Ascending aorta (tissue), 2 donors: ENCODE data around the gene CHTF8. TPM values are rescaled to one million over a fixed set of nuclear protein-coding genes. Genes with fewer than 3 reads are reported as not detected.

Experiments
- DNase-seq, 2 donors: peaks; one replicate each; pipeline ENCODE4 v3.0.0-alpha.2; 2019; ENCODE audit warnings: low spot score in 2 of 2
- H3K27ac ChIP-seq, 2 donors: fragments of 200-600 bp; sonication (generic); one replicate each; pipeline ENCODE4 v1.5.1; 2016 to 2017; ENCODE audit warnings: mild to moderate bottlenecking in 1 of 2
- H3K27me3 ChIP-seq: fragments of 200-600 bp; sonication (generic); one replicate; pipeline ENCODE4 v1.5.1; 2017
- H3K36me3 ChIP-seq, 2 donors: fragments of 200-600 bp; sonication (generic); one replicate each; pipeline ENCODE4 v1.5.1; 2016
- H3K4me1 ChIP-seq, 2 donors: fragments of 200-600 bp; sonication (generic); one replicate each; pipeline ENCODE4 v1.5.1; 2016 to 2017; ENCODE audit warnings: mild to moderate bottlenecking in 1 of 2
- H3K4me3 ChIP-seq, 2 donors: fragments of 200-600 bp; sonication (generic); one replicate each; pipeline ENCODE4 v1.5.1; 2016 to 2017; ENCODE audit warnings: mild to moderate bottlenecking in 1 of 2
- H3K9me3 ChIP-seq, 2 donors: fragments of 200-600 bp; sonication (generic); one replicate each; pipeline ENCODE4 v1.5.1; 2016
- CTCF ChIP-seq, 3 experiments: fragments of 200-600 bp in 2 of 3; fragments of 450-650 bp in 1 of 3; sonication (generic) in 2 of 3; IDR thresholded peaks; one replicate each; pipeline ENCODE4 v1.5.1; 2016 to 2019; ENCODE audit warnings: antibody characterized with exemption in 3 of 3, mild to moderate bottlenecking in 1 of 3, moderate library complexity in 1 of 3
- intact Hi-C: fragments of 100-400 bp; cut with DNase I; formaldehyde crosslinking; loops from one replicate; pipeline ENCODE4 v1.15.1; 2023
- total RNA-seq: library from RNA; depleted of rRNA; stranded (reverse); fragments of >200 nt; gene quantifications from one replicate; pipeline ENCODE4 v1.1.0, GENCODE V29; 2016

Gene CHTF8
- total RNA-seq, 1 donor from 2014 or later, result 41.3 TPM

GRCh38 chr16:69111876-69112230 is 20.5 kb downstream of the CHTF8 start:
- H3K4me3 ChIP-seq, result no peak overlapping the region
- no peak for DNase-seq
- no peaks in the 10 kb centered on the region for H3K27me3 ChIP-seq
- H3K9me3 ChIP-seq, result no peaks in the 10 kb centered on the region
- H3K4me1 ChIP-seq, result peaks cover 11 to 18% of the 10 kb centered on the region in 2 donors
- H3K36me3 ChIP-seq, result peaks cover 7 to 39% of the 10 kb centered on the region in 2 donors
- intact Hi-C loops, result no loop called here
- no peak overlapping the region for H3K27ac ChIP-seq
- no peak for TF ChIP-seq CTCF (IDR thresholded peaks at IDR 0.05)

GRCh38 chr16:69111216-69111875 is 21.0 kb downstream of the CHTF8 start:
- Histone ChIP-seq H3K27ac (no peak overlapping the region), H3K27me3 (no peaks in the 10 kb centered on the region), H3K9me3 (no peaks in the 10 kb centered on the region), H3K4me3 (no peak overlapping the region), H3K36me3 (peaks cover 7 to 37% of the 10 kb centered on the region in 2 donors), H3K4me1 (peaks cover 16 to 19% of the 10 kb centered on the region in 2 donors)
- intact Hi-C loops, result no loop called here
- DNase-seq, result no peak
- TF ChIP-seq CTCF (IDR thresholded peaks at IDR 0.05), result no peak

- intact Hi-C loops, result no loop called here
- H3K27me3 ChIP-seq, result no peaks in the 10 kb centered on the region
- H3K4me1 ChIP-seq, result peaks cover 16 to 20% of the 10 kb centered on the region in 2 donors
- H3K27ac ChIP-seq, result no peak overlapping the region
- DNase-seq, result no peak
- no peak for TF ChIP-seq CTCF (IDR thresholded peaks at IDR 0.05)
- H3K4me3 ChIP-seq, result no peak overlapping the region
- H3K36me3 ChIP-seq, result peaks cover 7 to 32% of the 10 kb centered on the region in 2 donors
- H3K9me3 ChIP-seq, result no peaks in the 10 kb centered on the region
Measured at GRCh38 chr16:69110406-69110805, 22.0 kb downstream of the CHTF8 start.

GRCh38 chr16:69109486-69110270 is 22.7 kb downstream of the CHTF8 start:
- peaks cover 7 to 25% of the 10 kb centered on the region in 2 donors for H3K36me3 ChIP-seq
- no peak overlapping the region for H3K27ac ChIP-seq
- DNase-seq, result no peak
- no peak overlapping the region for H3K4me3 ChIP-seq
- intact Hi-C loops, result no loop called here
- H3K27me3 ChIP-seq, result no peaks in the 10 kb centered on the region
- H3K9me3 ChIP-seq, result no peaks in the 10 kb centered on the region
- TF ChIP-seq CTCF (IDR thresholded peaks at IDR 0.05), result no peak
- H3K4me1 ChIP-seq, result peaks cover 16 to 20% of the 10 kb centered on the region in 2 donors

GRCh38 chr16:69108905-69109252 is 23.5 kb downstream of the CHTF8 start:
- no peaks in the 10 kb centered on the region for H3K27me3 ChIP-seq
- H3K4me1 ChIP-seq, result peaks cover 16 to 20% of the 10 kb centered on the region in 2 donors
- H3K4me3 ChIP-seq, result no peak overlapping the region
- intact Hi-C loops, result no loop called here
- H3K36me3 ChIP-seq, result peaks cover 0 to 18% of the 10 kb centered on the region in 2 donors
- H3K27ac ChIP-seq, result no peak overlapping the region
- DNase-seq, result no peak
- TF ChIP-seq CTCF (IDR thresholded peaks at IDR 0.05), result no peak
- no peaks in the 10 kb centered on the region for H3K9me3 ChIP-seq
